ENCODE results near the gene CDKL1.
A peak's percentile ranks its signal among the peaks of the same experiment; 100 is the strongest.
"Not testable (repeated sequence)": the region's sequence is repeated elsewhere in the genome, so short reads cannot be mapped to it uniquely, and the experiment has no call there.

Gene CDKL1

DNA sequence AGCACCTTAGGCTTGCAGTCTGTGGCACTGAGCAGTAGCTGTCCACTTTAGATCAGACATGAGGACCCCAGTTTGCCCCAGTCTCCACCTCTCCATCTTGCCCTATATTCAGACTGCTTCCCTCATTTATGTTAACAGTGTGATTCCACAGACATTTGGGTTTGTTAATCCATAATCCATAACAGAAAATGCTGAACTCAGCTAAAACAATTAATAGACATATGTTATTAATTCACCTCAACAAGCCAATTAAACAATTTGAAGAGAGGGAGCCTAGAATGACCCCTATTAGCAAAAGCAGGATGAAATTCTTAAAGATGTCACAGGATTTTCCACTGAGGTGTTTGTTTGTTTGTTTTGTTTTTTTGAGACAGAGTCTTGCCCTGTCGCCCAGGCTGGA lies 9.1 kb downstream of the CDKL1 start:
- DNase-seq, result no peak

- no peak for DNase-seq
Observed at GRCh38 chr14:50383618-50384225, 13.0 kb downstream of the CDKL1 start.

GRCh38 chr14:50381823-50382287 lies 14.8 kb downstream of the CDKL1 start:
- no peak for DNase-seq

- no peak for DNase-seq
Observed at GRCh38 chr14:50381008-50381407, 15.7 kb downstream of the CDKL1 start.

GRCh38 chr14:50380455-50380854 lies 16.2 kb downstream of the CDKL1 start:
- no peak for DNase-seq

- no peak for DNase-seq
Observed at GRCh38 chr14:50379563-50379962, 17.1 kb downstream of the CDKL1 start.

DNA sequence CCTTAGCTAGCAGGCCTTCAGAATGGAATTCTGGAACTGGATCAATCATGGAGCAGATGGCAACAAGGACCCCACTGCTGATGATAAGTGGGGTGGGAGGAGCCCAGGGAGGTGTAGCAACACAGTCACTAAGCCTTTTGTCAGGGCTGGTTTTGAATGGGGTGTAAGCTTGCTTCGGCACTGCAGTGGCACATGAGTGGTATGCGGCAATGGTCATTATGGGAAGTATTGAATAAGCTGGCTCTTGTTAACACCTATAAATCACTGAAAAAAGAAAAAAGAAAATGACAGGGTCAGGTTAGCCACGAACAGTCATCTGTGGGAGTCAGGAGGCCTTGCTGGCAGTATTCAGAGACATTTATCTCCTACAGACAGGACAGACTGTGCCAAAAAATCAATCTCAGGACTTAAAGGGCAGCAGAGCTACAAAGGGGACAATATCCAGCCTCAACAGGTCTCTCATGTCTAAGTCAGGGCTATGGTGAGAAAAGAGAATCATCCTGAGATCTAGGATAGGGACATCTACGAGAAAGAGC lies 19.1 kb downstream of the CDKL1 start:
- no peak for DNase-seq

- no peak for DNase-seq
Observed at GRCh38 chr14:50375760-50376159, 20.9 kb downstream of the CDKL1 start.

DNA sequence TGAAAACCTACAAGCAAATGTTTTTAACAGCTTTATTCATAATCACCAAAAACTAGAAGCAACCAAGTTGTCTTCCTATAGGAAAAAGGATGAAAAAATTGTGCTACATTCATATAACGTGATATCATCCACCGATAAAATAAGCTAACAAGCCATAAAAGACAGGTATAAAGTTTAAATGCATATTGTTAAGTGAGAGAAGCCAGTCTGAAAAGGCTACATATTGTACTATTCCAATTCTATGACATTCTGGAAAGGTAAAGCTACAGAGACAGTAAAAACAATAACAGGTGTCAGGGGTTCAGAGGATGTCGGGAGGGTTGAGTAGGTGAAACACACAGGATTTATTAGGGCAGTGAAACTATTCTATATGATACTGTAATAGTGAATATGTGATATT lies 22.7 kb downstream of the CDKL1 start:
- no peak for DNase-seq

DNA sequence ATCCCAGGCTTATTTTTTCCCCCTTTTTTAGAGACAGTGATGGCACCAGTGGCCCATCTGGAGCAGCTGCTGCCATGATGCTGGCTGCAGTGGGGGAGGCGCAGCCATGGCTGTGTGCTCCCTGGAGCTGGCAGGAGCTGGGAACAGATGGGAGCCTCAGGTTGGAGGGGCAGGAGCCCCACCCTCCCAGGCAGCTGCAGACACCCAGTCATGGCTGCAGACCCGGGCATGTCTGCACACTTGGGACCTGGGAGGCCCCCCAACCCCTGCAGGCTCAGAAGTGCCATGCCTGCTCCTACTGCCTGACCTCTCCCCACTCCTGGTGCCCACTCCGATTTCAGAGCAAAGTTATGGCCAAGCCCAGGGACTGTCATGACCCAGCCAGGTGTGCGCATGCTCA lies 25.1 kb downstream of the CDKL1 start:
- DNase-seq, result no peak

- no peak for DNase-seq
Observed at GRCh38 chr14:50366589-50366988, 30.1 kb downstream of the CDKL1 start.

- DNase-seq, result no peak
Observed at GRCh38 chr14:50366115-50366514, 30.6 kb downstream of the CDKL1 start.

DNA sequence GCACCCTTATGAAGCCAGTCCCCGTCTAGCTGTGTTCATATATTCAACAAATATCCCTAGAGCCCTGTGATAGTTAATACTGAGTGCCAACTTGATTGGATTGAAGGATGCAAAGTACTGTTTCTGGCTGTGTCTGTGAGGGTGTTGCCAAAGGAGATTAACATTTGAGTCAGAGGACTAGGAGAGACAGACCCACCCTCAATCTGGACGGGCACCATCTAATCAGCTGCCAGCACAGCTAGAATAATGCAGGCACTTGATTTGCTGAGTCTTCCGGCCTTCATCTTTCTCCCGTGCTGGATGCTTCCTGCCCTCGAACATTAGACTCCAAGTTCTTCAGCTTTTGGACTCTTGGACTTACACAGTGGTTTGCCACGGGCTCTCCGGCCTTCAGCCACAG lies 31.1 kb downstream of the CDKL1 start:
- DNase-seq, result peak; percentile 41

DNA sequence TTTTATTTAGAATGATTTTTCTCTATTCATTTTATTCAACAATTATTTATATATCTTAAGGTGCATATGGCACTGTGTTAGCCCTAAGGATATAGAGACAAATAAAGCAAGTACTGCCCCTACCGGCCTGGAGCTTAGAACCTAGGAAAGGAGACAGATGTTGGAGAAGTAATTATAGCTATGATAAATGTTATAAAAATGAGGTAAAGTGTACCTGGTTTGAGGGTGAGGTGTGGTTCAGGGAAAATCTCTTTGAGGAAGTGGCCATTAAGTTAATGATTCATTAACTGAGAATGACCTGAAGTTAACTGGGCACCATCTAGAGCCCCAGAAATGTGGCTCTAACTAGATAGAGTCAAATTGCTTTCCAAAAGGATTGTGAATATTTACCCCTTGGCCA lies 31.9 kb downstream of the CDKL1 start:
- DNase-seq, result no peak

GRCh38 chr14:50363714-50364111 lies 33.0 kb downstream of the CDKL1 start:
- DNase-seq, result peak; percentile 93

DNA sequence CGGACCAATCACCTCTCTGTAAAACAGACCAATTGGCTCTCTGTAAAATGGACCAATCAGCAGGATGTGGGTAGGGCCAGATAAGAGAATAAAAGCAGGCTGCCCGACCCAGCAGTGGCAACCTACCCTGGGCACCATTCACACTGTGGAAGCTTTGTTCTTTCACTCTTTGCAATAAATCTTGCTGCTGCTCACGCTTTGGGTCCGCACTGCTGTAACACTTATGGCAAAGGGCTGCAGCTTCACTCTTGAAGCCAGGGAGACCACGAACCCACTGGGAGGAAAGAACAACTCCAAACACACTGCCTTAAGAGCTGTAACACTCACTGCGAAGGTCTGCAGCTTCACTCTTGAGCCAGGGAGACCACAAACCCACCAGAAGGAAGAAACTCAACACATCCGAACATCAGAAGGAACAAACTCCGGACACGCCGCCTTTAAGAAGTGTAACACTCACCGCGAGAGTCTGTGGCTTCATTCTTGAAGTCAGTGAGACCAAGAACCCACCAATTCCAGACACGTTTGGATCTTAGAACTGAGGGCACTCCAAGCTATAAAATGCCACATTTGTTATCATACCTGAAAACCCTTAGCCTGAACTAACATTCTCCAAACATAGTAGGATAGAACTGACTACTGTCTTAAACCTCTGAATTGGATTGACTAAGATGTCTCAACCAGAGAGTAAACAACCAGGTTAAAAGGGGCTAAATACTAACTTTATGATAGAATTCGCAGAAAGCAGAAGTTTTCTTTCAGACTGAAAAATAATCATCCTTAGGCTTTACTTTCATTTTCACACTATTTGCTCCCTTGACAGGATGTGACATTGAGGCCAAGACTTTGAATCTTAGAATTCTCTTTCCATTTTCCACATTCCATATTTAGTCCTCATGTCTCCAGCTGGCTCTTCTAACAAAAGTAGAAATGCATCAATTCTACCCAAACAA lies 33.6 kb downstream of the CDKL1 start:
- peak; percentile 60 for DNase-seq

GRCh38 chr14:50361473-50362403 lies 34.9 kb downstream of the CDKL1 start:
- DNase-seq, result not testable (repeated sequence)

DNA sequence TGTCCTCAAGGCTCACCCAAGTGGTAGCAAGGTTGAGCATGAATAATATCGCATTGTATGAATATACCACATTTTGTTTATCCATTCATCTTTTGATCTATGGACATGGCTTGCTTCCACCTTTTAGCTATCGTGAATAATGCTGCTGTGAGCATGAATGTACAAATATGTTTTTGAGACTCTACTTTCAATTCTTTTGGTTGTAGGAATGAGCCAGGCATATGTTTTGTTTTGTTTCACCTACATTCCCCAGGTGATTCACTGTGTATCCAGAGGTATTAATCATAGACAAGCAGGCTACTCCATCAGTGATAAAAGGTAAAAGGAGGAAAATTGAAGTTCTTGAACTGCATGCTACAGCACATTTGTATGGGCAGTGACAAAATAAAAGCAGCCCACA lies 35.8 kb downstream of the CDKL1 start:
- DNase-seq, result no peak

GRCh38 chr14:50360093-50360492 lies 36.6 kb downstream of the CDKL1 start:
- no peak for DNase-seq

GRCh38 chr14:50359631-50360030 lies 37.0 kb downstream of the CDKL1 start:
- no peak for DNase-seq

- DNase-seq, result no peak
Observed at GRCh38 chr14:50357753-50358395, 38.8 kb downstream of the CDKL1 start.

DNA sequence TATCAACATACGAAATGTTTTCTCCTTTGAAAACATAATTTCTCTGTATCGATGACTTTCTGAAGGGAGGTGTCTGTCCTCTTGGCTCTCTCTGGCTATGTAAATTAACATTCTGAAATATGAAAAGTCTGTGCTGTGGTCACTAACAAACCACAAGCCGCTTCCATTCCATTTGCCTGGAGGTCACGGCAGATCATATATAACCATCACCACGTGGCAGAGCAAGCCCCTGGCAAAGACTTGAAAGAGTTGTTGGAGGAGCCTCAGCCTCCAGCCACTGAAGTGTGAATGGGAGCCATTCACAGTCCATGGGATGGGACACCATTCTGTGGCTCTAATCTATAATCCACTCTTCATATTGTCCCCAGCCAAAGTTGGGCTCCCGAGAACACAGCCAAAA lies 39.6 kb downstream of the CDKL1 start:
- DNase-seq, result no peak

Data from hematopoietic multipotent progenitor cell treated with erythropoietin and hydrocortisone succinate and interleukin-3 and kit ligand, for 4 days (in vitro differentiated cells).